Keratinocyte (primary cell): ENCODE measurements around the gene CD180.

Source experiments
- EZH2 ChIP-seq: IDR thresholded peaks from one replicate; pipeline ENCODE4 v1.6.1; 2012; ENCODE audit warnings: inconsistent platforms, mild to moderate bottlenecking, low read length, moderate library complexity
- TF ChIP-seq, protein P1 (sequence below), 3 experiments: IDR thresholded peaks in 1 of 3; conservative IDR thresholded peaks in 1 of 3; optimal IDR thresholded peaks in 1 of 3; 2 replicates in 2 of 3; 3 replicates in 1 of 3; pipeline versions ENCODE3 to v1.5.1; 2011; ENCODE audit warnings: low read length in 3 of 3, mild to moderate bottlenecking in 3 of 3, moderate library complexity in 2 of 3, control low read depth in 1 of 3, inconsistent platforms in 1 of 3; ENCODE audit not compliant: insufficient read depth in 2 of 3; ENCODE audit errors: extremely low read depth in 1 of 3

DNA sequence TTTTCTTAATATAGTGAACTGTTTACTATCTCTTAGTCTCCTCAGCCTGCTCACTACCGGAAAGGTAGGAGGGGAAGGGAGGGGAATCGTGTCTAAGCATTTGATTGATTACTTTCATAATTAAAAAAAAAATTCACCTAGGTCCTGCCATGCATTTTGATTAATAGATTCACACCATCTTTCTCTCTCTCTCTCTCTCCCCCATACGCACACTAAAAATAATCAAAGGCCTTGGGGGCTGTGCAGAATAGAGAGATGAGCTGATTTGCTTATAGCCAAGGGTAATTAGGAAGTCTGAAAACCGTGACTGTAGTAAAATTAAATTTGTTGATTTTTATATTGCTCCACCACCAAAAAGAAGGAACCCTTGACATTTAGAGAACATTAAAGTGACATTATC lies 49.6 kb downstream of the CD180 start:
- TF ChIP-seq EZH2 = no peak
- TF ChIP-seq, protein P1, sequence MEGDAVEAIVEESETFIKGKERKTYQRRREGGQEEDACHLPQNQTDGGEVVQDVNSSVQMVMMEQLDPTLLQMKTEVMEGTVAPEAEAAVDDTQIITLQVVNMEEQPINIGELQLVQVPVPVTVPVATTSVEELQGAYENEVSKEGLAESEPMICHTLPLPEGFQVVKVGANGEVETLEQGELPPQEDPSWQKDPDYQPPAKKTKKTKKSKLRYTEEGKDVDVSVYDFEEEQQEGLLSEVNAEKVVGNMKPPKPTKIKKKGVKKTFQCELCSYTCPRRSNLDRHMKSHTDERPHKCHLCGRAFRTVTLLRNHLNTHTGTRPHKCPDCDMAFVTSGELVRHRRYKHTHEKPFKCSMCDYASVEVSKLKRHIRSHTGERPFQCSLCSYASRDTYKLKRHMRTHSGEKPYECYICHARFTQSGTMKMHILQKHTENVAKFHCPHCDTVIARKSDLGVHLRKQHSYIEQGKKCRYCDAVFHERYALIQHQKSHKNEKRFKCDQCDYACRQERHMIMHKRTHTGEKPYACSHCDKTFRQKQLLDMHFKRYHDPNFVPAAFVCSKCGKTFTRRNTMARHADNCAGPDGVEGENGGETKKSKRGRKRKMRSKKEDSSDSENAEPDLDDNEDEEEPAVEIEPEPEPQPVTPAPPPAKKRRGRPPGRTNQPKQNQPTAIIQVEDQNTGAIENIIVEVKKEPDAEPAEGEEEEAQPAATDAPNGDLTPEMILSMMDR (optimal IDR thresholded peaks at IDR 0.05 in 1 of 3, IDR thresholded peaks at IDR 0.05 in 1 of 3, conservative IDR thresholded peaks at IDR 0.05 in 1 of 3; ENCODE audit: extremely low read depth in 1 of 3, insufficient read depth in 2 of 3, low read length in 3 of 3) = no peak
